H9 (cell line): ENCODE data around the gene VIM. TPM values are rescaled to one million over a fixed set of nuclear protein-coding genes. Genes with fewer than 3 reads are reported as not detected.

Source experiments
- DNase-seq: peaks from one replicate; pipeline ENCODE4 v3.0.0-alpha.2; 2017
- H2AFZ ChIP-seq: one replicate; pipeline ENCODE4 v1.6.1; 2013; ENCODE audit warnings: mild to moderate bottlenecking, low read length, control low read depth, moderate library complexity
- H2AK5ac ChIP-seq: 2 replicates; pipeline ENCODE4 v1.6.1; 2013; ENCODE audit warnings: low read length, control low read depth, mixed read lengths; ENCODE audit not compliant: insufficient read length
- H2BK120ac ChIP-seq: one replicate; pipeline ENCODE4 v1.6.1; 2013; ENCODE audit warnings: low read depth, mild to moderate bottlenecking, low read length, control low read depth, inconsistent platforms; ENCODE audit not compliant: poor library complexity, severe bottlenecking
- H2BK12ac ChIP-seq: 2 replicates; pipeline ENCODE4 v1.6.1; 2013; ENCODE audit warnings: low read length, control low read depth, mixed read lengths, low read depth; ENCODE audit not compliant: insufficient read length
- H2BK15ac ChIP-seq: 2 replicates; pipeline ENCODE4 v1.6.1; 2013; ENCODE audit warnings: low read depth, low read length, control low read depth
- H2BK20ac ChIP-seq: one replicate; pipeline ENCODE4 v1.6.1; 2013; ENCODE audit warnings: low read depth, mild to moderate bottlenecking, low read length, control low read depth, inconsistent platforms; ENCODE audit not compliant: poor library complexity, severe bottlenecking
- H2BK5ac ChIP-seq: 2 replicates; pipeline ENCODE4 v1.6.1; 2013; ENCODE audit warnings: low read length, control low read depth, mixed read lengths; ENCODE audit not compliant: insufficient read length
- H3K14ac ChIP-seq: 2 replicates; pipeline ENCODE4 v1.6.1; 2013; ENCODE audit warnings: low read length, control low read depth; ENCODE audit not compliant: insufficient read depth
- H3K18ac ChIP-seq: 2 replicates; pipeline ENCODE4 v1.6.1; 2013; ENCODE audit warnings: low read depth, mild to moderate bottlenecking, mixed read lengths, low read length, control low read depth; ENCODE audit not compliant: insufficient read length
- H3K23ac ChIP-seq: 2 replicates; pipeline ENCODE4 v1.6.1; 2013; ENCODE audit warnings: low read length, control low read depth, mixed read lengths, low read depth; ENCODE audit not compliant: insufficient read length
- H3K23me2 ChIP-seq: 2 replicates; pipeline ENCODE4 v1.6.1; 2013; ENCODE audit warnings: low read depth, mild to moderate bottlenecking, mixed read lengths, low read length, control low read depth; ENCODE audit not compliant: insufficient read length, poor library complexity, severe bottlenecking
- H3K27ac ChIP-seq: 2 replicates; pipeline ENCODE4 v1.5.1; 2013; ENCODE audit warnings: low read length, control low read depth, mixed read lengths, low read depth; ENCODE audit not compliant: insufficient read length
- H3K27me3 ChIP-seq: 2 replicates; pipeline ENCODE4 v1.6.1; 2013; ENCODE audit warnings: low read length, control low read depth, inconsistent platforms; ENCODE audit not compliant: insufficient read depth
- H3K4ac ChIP-seq: 2 replicates; pipeline ENCODE4 v1.6.1; 2013; ENCODE audit warnings: low read depth, mild to moderate bottlenecking, control low read depth, inconsistent platforms, low read length, moderate library complexity
- H3K4me1 ChIP-seq: 2 replicates; pipeline ENCODE4 v1.6.1; 2013; ENCODE audit warnings: low read length, control low read depth, inconsistent platforms; ENCODE audit not compliant: insufficient read depth
- H3K4me2 ChIP-seq: 2 replicates; pipeline ENCODE4 v1.6.1; 2013; ENCODE audit warnings: low read length, control low read depth, mixed read lengths; ENCODE audit not compliant: insufficient read length, insufficient read depth
- H3K56ac ChIP-seq: 2 replicates; pipeline ENCODE4 v1.6.1; 2013; ENCODE audit warnings: low read depth, mild to moderate bottlenecking, mixed read lengths, low read length, control low read depth; ENCODE audit not compliant: insufficient read length
- H3K79me1 ChIP-seq: 2 replicates; pipeline ENCODE4 v1.6.1; 2013; ENCODE audit warnings: low read depth, mild to moderate bottlenecking, moderate library complexity, low read length, control low read depth, inconsistent platforms; ENCODE audit not compliant: insufficient read depth, poor library complexity, severe bottlenecking
- H3K79me2 ChIP-seq: 2 replicates; pipeline ENCODE4 v1.6.1; 2013; ENCODE audit warnings: low read length, control low read depth, inconsistent platforms; ENCODE audit not compliant: insufficient read depth
- H3K9ac ChIP-seq: 2 replicates; pipeline ENCODE4 v1.6.1; 2013; ENCODE audit warnings: low read length, control low read depth, mixed read lengths; ENCODE audit not compliant: insufficient read length; ENCODE audit errors: extremely low read depth
- H3K9me3 ChIP-seq: one replicate; pipeline ENCODE4 v1.6.1; 2013; ENCODE audit warnings: low read depth, low read length, inconsistent platforms; ENCODE audit not compliant: control insufficient read depth
- H3T11ph ChIP-seq: one replicate; pipeline ENCODE4 v1.6.1; 2013; ENCODE audit warnings: mild to moderate bottlenecking, low read length, control low read depth, inconsistent platforms
- H4K20me1 ChIP-seq: one replicate; pipeline ENCODE4 v1.6.1; 2013; ENCODE audit not compliant: control insufficient read depth, insufficient read length, insufficient read depth
- H4K5ac ChIP-seq: 2 replicates; pipeline ENCODE4 v1.6.1; 2013; ENCODE audit warnings: low read depth, mild to moderate bottlenecking, mixed read lengths, low read length, control low read depth; ENCODE audit not compliant: insufficient read length
- H4K8ac ChIP-seq: replicated peaks from 2 replicates; pipeline ENCODE4 v1.6.1; 2013; ENCODE audit warnings: low read length, control low read depth, mixed read lengths, low read depth; ENCODE audit not compliant: insufficient read length
- H4K91ac ChIP-seq: 2 replicates; pipeline ENCODE4 v1.6.1; 2013; ENCODE audit warnings: low read depth, mild to moderate bottlenecking, moderate library complexity, mixed read lengths, low read length, control low read depth; ENCODE audit not compliant: insufficient read length
- H3K27ac Mint-ChIP-seq, 3 experiments: 2 replicates in 2 of 3; 3 replicates in 1 of 3; pipeline ENCODE4 v1.8.0; 2020 to 2021; ENCODE audit warnings: mixed read lengths in 3 of 3, mild to moderate bottlenecking in 1 of 3, moderate library complexity in 1 of 3
- H3K27me3 Mint-ChIP-seq: 2 replicates; pipeline ENCODE4 v1.8.0; 2021; ENCODE audit warnings: low read depth, mild to moderate bottlenecking, moderate library complexity, mixed read lengths
- H3K36me3 Mint-ChIP-seq, 3 experiments: 2 replicates in 2 of 3; 3 replicates in 1 of 3; pipeline ENCODE4 v1.8.0; 2020 to 2021; ENCODE audit warnings: low read depth in 3 of 3, mixed read lengths in 3 of 3; ENCODE audit not compliant: insufficient read depth in 1 of 3
- H3K4me1 Mint-ChIP-seq, 2 experiments: 2 replicates each; pipeline ENCODE4 v1.8.0; 2020; ENCODE audit warnings: mixed read lengths in 2 of 2
- H3K4me3 Mint-ChIP-seq, 2 experiments: 2 replicates in 1 of 2; 3 replicates in 1 of 2; pipeline ENCODE4 v1.8.0; 2020 to 2021; ENCODE audit warnings: mild to moderate bottlenecking in 2 of 2, mixed read lengths in 2 of 2, moderate library complexity in 1 of 2
- H3K9me3 Mint-ChIP-seq, 2 experiments: 2 replicates in 1 of 2; 3 replicates in 1 of 2; pipeline ENCODE4 v1.8.0; 2020; ENCODE audit warnings: mild to moderate bottlenecking in 2 of 2, mixed read lengths in 2 of 2, moderate library complexity in 1 of 2
- CTCF ChIP-seq: fragments of 200-600 bp; sonication (generic); conservative IDR thresholded peaks from 3 replicates; pipeline ENCODE4 v1.8.0; 2021; ENCODE audit warnings: antibody characterized with exemption, mild to moderate bottlenecking
- WGBS: extraction: QIAGEN DNeasy Blood & Tissue Kit; methylation state at CpG from one replicate; pipeline ENCODE4 v1.1.7; 2013; ENCODE audit warnings: missing lambda C conversion rate, low lambda C conversion rate, mixed read lengths; ENCODE audit not compliant: insufficient read length; ENCODE audit errors: extremely low coverage; 5-methylcytosine and 5-hydroxymethylcytosine counted together
- total RNA-seq: library from RNA; stranded (reverse); gene quantifications from 2 replicates; pipeline ENCODE4 v1.2.1, GENCODE V29; 2021

The VIM gene
- total RNA-seq, 1 experiment from 2014 or later = 232 TPM

GRCh38 chr10:17227367-17228090 lies 512 bp upstream of the VIM start:
- Histone ChIP-seq H3K23ac (no peak overlapping the region), H3K4ac (no peak overlapping the region), H4K20me1 (no peaks in the 10 kb centered on the region), H3K9me3 (no peaks in the 10 kb centered on the region), H3K18ac (no peak overlapping the region), H3K23me2 (peaks cover 16% of the 10 kb centered on the region), H3K79me1 (no peaks in the 10 kb centered on the region), H2BK20ac (no peak overlapping the region), H3K79me2 (no peaks in the 10 kb centered on the region), H3K56ac (no peak overlapping the region), H4K8ac (no peak overlapping the region), H3K4me1 (peaks cover 4% of the 10 kb centered on the region; the same call in 1 of the 2 replicates), H2AFZ (no peak overlapping the region), H4K91ac (no peak overlapping the region), H3K9ac (no peak overlapping the region), H3K27me3 (peaks cover 7% of the 10 kb centered on the region; the same call in 1 of the 2 replicates), H3T11ph (no peak overlapping the region), H2BK12ac (no peak overlapping the region), H3K27ac (no peak overlapping the region), H2BK120ac (no peak overlapping the region), H2BK15ac (no peak overlapping the region), H2BK5ac (no peak overlapping the region), H4K5ac (no peak overlapping the region), H2AK5ac (no peak overlapping the region), H3K14ac (no peak overlapping the region), H3K4me2 (peak overlapping the region; percentile 85)
- H3K9me3 Mint-ChIP-seq = no peaks in the 10 kb centered on the region; a peak in 1 of 5 replicates
- H3K4me1 Mint-ChIP-seq = peaks cover 29 to 33% of the 10 kb centered on the region in 2 experiments
- H3K27me3 Mint-ChIP-seq = peaks cover 28% of the 10 kb centered on the region
- TF ChIP-seq CTCF = peak; percentile 61
- no CpG with 5 or more reads among the region's 12 CpGs for WGBS
- DNase-seq = no peak
- H3K27ac Mint-ChIP-seq = no peak overlapping the region; a peak in 1 of 7 replicates
- H3K36me3 Mint-ChIP-seq = peaks cover 4 to 18% (median 11%) of the 10 kb centered on the region in 3 experiments; a peak in 6 of 7 replicates
- H3K4me3 Mint-ChIP-seq = peak overlapping the region; percentile 74 to 85
